Dendritic cell treated with granulocyte-macrophage colony-stimulating factor and Interleukin-4, amounts not matched to agents 40 ng/mL and 50 ng/mL, for 4 days (primary cell): ENCODE results near the gene AIM2.

Source experiments
- H3K27ac Mint-ChIP-seq: one replicate; pipeline ENCODE4 v1.8.0; 2022; ENCODE audit warnings: mild to moderate bottlenecking, mixed read lengths
- H3K27me3 Mint-ChIP-seq: one replicate; pipeline ENCODE4 v1.8.0; 2022; ENCODE audit warnings: mild to moderate bottlenecking, mixed read lengths
- H3K36me3 Mint-ChIP-seq: one replicate; pipeline ENCODE4 v1.8.0; 2022; ENCODE audit warnings: low read depth, mixed read lengths
- H3K4me1 Mint-ChIP-seq: one replicate; pipeline ENCODE4 v1.8.0; 2022; ENCODE audit warnings: low read depth, mixed read lengths
- H3K4me3 Mint-ChIP-seq: one replicate; pipeline ENCODE4 v1.8.0; 2022; ENCODE audit warnings: mild to moderate bottlenecking, moderate library complexity, mixed read lengths
- H3K9me3 Mint-ChIP-seq: one replicate; pipeline ENCODE4 v1.8.0; 2022; ENCODE audit warnings: mixed read lengths
- intact Hi-C: fragments of 100-400 bp; cut with micrococcal nuclease; formaldehyde crosslinking; loops from one replicate; pipeline ENCODE4 v1.15.0; 2022

The AIM2 gene

DNA sequence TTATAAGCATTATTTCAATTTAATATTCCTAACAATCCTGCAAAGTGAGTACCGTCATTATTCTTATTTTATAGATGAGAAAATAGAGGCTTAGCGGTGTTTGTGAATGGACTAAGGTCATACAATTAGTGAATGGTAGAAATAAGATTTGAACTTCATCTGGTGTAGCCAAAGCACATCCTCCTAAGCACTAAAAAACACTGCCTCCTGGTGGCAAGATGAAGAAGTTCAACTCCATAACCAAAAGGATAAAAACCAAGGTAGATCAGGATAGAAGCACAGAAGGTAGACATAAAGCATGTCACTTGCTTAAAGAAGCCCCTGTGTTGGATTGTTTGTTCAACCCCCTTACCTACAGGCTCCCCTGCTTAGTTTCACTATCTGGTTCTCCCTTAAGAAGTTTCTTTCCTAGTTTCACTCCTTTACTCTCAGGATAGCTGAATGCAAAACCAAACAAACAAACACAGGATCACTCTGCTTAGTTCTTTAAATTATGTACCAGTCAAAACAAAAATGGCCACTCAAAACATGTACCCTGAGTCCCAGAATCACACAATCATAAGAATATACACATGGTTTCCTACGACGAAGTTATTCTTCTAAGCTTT, 12.7 kb upstream of the AIM2 start:
- Mint-ChIP-seq H3K4me3 (no peak overlapping the region), H3K27me3 (no peaks in the 10 kb centered on the region)

DNA sequence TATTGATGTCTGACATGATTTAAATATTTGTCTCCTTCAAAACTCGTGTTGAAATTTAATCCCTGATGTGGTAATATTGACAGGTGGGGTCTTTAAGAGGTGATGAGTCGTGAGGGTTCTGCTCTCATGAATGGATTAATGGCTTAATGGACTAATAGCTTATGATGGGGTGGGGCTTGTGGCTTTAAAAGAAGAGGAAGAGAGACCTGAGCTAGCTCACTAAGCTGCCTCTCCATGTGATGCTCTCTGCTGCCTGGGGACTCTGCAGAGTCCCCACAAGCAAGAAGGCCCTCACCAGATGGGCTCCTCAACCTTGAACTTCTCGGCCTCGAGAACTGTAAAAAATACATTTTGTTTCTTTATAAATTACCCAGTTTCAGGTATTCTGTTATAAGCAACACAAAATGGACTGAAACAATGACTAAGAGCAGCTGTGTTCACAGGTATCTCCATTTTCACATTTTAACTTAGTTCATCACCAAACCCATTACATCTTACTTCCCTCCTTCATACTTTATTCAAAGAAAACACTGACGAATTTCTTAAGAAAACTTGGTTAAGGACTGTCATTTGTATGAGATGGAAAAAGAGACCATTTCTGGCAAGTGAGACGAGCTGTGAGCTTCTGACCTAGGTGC, 12.1 kb upstream of the AIM2 start:
- H3K9me3 Mint-ChIP-seq = no peaks in the 10 kb centered on the region
- H3K27ac Mint-ChIP-seq = no peak overlapping the region
- no peaks in the 10 kb centered on the region for H3K36me3 Mint-ChIP-seq
- H3K27me3 Mint-ChIP-seq = no peaks in the 10 kb centered on the region
- intact Hi-C loops = no loop called here
- no peak overlapping the region for H3K4me3 Mint-ChIP-seq
- H3K4me1 Mint-ChIP-seq = peaks cover 37% of the 10 kb centered on the region

More for the DNA sequence above, 12.7 kb upstream of the AIM2 start:
- Mint-ChIP-seq H3K27ac (no peak overlapping the region), H3K4me1 (peaks cover 37% of the 10 kb centered on the region), H3K36me3 (no peaks in the 10 kb centered on the region), H3K9me3 (no peaks in the 10 kb centered on the region)
- intact Hi-C loops = no loop called here

DNA sequence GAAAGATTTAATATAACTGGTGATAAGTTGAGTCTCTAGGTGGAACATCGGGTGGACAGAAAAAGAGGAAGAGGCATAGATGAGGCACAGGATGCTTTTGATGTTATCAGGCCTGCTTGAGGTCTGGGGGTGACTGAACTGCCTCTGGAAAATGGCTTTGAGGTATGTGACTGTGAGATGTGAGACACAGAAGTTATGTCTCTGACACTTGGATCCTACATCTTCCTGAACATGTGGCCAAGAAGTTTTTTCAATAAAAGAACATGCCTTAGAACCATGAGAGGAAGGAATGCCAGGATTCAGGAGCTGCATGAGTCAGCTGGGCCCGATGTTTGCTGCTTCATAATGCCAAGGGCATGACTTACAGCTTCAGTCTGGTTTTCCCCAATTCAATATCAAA, 11.5 kb upstream of the AIM2 start:
- Mint-ChIP-seq H3K4me1 (peaks cover 38% of the 10 kb centered on the region), H3K9me3 (no peaks in the 10 kb centered on the region), H3K27me3 (no peaks in the 10 kb centered on the region), H3K36me3 (no peaks in the 10 kb centered on the region), H3K4me3 (no peak overlapping the region), H3K27ac (no peak overlapping the region)
- intact Hi-C loops = no loop called here

DNA sequence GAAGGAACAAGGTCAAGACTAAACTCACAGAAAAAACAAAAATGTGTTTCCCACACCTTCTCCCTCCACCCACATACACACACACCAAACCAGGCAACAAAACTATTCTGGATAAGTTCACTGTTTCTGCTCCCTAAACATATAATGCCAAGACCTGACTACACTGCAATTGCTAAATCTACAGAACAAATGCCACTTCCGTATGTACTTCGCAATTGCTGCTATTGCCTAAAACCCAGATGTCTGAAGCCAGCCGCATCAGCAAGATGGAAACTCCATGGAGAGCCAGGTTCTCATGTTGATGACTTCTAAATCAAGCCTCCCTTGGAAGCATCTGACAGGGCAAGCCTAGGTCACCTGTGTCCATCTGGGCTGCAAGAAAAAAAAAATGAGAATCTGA, 8.3 kb upstream of the AIM2 start:
- H3K4me1 Mint-ChIP-seq = peaks cover 24% of the 10 kb centered on the region

DNA sequence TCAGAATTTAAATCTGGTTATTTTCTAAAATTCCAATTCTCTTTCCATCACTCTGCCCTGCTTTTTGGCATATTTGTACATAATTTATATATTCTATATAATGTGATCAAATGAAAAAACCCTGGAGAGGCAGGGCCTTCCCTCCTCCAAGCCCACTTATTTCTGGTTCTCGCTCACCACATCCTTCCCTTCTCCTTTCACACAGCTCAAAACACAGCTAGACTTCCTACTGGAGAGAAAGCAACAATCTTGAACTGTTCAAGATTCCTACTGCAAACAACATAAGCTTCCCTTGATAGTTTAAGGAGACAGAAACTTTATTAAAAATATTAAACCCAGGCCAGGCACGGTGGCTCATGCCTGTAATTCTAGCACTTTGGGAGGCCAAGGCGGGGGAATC, 7.6 kb upstream of the AIM2 start:
- no peaks in the 10 kb centered on the region for H3K27me3 Mint-ChIP-seq
- H3K36me3 Mint-ChIP-seq = no peaks in the 10 kb centered on the region
- intact Hi-C loops = no loop called here
- H3K4me3 Mint-ChIP-seq = no peak overlapping the region
- no peaks in the 10 kb centered on the region for H3K9me3 Mint-ChIP-seq
- no peak overlapping the region for H3K27ac Mint-ChIP-seq
- peaks cover 24% of the 10 kb centered on the region for H3K4me1 Mint-ChIP-seq

More for the DNA sequence above, 8.3 kb upstream of the AIM2 start:
- Mint-ChIP-seq H3K9me3 (no peaks in the 10 kb centered on the region), H3K4me3 (no peak overlapping the region), H3K27me3 (no peaks in the 10 kb centered on the region), H3K36me3 (no peaks in the 10 kb centered on the region), H3K27ac (no peak overlapping the region)
- intact Hi-C loops = no loop called here

DNA sequence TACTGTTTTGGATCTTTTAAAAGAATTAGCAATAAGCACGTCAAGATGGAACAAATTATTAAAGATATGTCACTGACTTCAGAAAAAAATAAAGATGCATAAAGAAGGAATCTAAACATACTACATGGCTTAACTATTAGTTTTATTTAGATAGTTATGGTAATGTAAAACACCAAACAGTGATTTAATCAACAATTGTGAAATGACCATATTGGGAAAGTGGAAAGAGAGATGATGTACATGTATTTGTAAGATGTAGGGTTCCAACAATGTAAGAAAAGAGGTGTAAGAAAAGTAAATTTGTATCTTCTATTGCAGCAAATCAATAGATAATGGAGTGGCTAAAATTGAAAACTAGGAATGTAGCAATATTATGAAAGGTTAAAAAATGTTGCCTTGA, 6.4 kb upstream of the AIM2 start:
- H3K27ac Mint-ChIP-seq = no peak overlapping the region
- intact Hi-C loops = no loop called here
- H3K4me3 Mint-ChIP-seq = no peak overlapping the region
- no peaks in the 10 kb centered on the region for H3K9me3 Mint-ChIP-seq
- H3K4me1 Mint-ChIP-seq = peaks cover 21% of the 10 kb centered on the region
- no peaks in the 10 kb centered on the region for H3K27me3 Mint-ChIP-seq
- H3K36me3 Mint-ChIP-seq = no peaks in the 10 kb centered on the region

DNA sequence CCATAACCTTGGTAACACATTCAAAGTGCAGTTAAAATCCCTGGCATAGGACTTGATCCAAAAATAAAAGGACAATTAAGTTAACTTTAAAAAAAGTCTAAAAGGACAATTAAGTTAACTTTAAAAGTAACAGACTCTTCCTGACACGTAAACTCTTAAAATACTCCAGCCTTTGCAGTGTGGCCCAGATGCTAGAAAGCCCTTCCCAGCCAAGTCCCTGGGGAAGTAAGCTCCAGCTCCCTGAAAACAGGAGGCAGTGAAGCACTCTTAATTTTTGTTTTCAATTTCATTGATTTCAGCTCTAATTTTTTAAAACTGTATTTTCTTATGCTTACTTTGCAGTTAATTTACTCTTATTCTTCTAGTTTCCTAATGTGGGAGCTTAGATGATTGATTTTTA, 5.1 kb upstream of the AIM2 start:
- no peak overlapping the region for H3K4me3 Mint-ChIP-seq
- no peaks in the 10 kb centered on the region for H3K27me3 Mint-ChIP-seq
- H3K36me3 Mint-ChIP-seq = no peaks in the 10 kb centered on the region
- intact Hi-C loops = no loop called here
- peaks cover 29% of the 10 kb centered on the region for H3K4me1 Mint-ChIP-seq
- no peaks in the 10 kb centered on the region for H3K9me3 Mint-ChIP-seq
- H3K27ac Mint-ChIP-seq = no peak overlapping the region

DNA sequence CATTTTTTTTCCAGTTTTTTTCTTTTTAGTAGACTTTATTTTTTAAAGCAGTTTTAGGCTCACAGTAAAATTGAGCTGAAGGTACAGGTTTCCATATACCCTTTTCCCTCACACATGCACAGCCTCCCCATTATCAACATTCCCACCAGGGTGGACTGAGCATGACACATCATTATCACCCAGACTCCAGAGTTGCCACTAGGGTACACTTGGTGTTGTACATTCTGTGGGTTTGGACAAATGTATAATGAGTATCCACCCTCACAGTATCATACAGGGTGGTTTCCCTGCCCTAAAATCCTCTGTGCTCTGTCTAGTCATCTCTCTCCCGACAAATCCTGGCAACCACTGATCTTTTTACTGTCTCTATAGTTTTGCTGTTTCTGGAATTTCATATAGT, 3.0 kb upstream of the AIM2 start:
- Mint-ChIP-seq H3K9me3 (no peaks in the 10 kb centered on the region), H3K27me3 (no peaks in the 10 kb centered on the region), H3K27ac (no peak overlapping the region), H3K4me3 (no peak overlapping the region), H3K36me3 (no peaks in the 10 kb centered on the region), H3K4me1 (peaks cover 39% of the 10 kb centered on the region)
- intact Hi-C loops = loop anchor here (5.0 to 10.0 kb wide), 3 partner anchors 265 to 792 kb away; partner anchors contain the start of gene CD1C

DNA sequence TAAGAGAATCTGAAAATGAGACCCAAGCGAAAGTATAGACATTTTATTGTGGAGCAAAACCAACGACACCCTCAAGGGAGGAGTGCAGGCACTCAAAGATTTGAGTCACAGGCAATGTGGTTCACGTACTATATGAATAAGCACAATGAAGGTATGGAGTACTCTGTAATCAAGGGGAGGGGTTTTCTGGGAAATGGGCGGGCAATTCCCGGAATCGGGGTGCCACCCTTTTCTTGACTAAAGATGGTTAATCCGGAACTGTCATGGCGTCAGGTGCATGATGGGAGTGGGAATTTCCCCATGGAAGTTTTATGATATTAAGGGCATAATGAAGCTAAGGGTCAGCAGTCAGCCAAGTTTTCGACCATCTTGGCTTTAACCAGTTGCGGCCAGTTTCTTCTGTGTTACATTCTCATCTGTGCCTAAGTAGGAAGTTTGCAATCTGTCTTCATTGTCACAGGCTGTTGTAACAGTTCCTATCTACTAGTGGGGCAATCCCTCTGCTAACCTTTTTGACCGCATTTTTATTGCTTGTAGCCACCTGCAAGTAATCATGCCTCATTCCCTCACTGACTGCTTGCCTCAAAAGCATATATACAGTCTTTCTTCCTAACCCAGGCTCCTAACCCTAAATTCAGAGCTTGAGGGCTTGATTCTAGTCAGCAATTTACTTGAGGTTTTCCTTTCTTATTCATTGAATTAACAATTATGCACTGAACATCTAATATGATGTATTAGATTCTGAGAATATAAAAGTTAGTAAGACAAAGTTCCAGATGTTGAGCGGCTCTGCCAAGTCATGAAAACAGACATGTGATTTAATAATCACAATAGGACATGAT, 775 bp upstream of the AIM2 start:
- H3K4me3 Mint-ChIP-seq = peak overlapping the region; percentile 46
- intact Hi-C loops = loop anchor here (5.0 to 10.0 kb wide), 3 partner anchors 263 to 790 kb away; partner anchors contain the start of gene CD1C
- H3K4me1 Mint-ChIP-seq = peaks cover 29% of the 10 kb centered on the region
- H3K9me3 Mint-ChIP-seq = no peaks in the 10 kb centered on the region
- H3K27ac Mint-ChIP-seq = peak overlapping the region; percentile 95
- H3K36me3 Mint-ChIP-seq = no peaks in the 10 kb centered on the region
- H3K27me3 Mint-ChIP-seq = no peaks in the 10 kb centered on the region

DNA sequence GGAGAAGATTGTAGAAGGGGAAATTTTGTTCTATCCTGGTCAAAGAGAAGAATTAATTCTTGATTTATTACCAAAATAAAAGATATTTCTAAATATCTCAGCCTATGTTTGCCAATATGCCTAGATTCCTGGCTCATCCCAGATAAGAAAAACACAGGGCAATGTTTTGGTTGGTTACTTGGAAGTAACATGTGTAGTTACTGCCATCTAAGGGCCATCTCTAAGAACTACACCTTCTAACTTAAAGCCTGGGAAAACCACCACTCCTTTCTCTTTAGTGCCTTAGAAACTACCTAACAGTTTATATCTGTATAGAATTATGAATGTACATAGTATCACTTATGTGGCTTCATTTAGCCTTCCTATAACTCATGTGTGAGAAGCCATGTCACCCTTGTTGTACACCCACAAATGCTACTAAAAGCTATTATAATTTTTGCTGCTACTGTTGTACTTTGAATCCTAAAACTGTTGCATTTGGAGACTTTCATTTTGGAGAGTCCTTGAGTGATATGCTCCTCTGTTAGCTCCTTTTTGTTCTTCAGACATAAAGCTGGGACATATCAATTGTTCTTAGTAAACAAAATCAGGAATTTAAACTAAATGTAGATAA, 4.5 kb downstream of the AIM2 start:
- H3K36me3 Mint-ChIP-seq = no peaks in the 10 kb centered on the region
- H3K27ac Mint-ChIP-seq = no peak overlapping the region
- peaks cover 47% of the 10 kb centered on the region for H3K4me1 Mint-ChIP-seq
- H3K9me3 Mint-ChIP-seq = no peaks in the 10 kb centered on the region
- H3K27me3 Mint-ChIP-seq = no peaks in the 10 kb centered on the region
- intact Hi-C loops = loop anchor here (5.0 to 10.0 kb wide), 3 partner anchors 75 to 417 kb away; no protein-coding TSS in a partner anchor
- no peak overlapping the region for H3K4me3 Mint-ChIP-seq

DNA sequence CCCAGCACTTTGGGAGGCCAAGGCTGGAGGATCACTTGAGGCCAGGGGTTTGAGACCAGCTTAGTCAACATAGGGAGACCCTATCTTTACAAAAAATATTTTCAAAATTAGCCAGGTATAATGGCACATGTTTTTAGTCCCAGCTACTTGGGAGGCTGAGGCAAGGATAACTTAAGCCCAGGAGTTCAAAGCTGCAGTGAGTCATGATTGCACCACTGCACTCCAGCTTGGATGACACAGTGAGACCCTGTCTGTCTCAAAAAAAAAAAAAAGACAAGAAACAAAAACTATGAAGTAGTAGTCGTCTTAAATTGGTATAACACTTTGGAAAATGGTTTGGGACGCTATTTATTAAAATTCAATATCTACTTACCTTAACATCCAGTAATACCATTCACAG, 7.7 kb downstream of the AIM2 start:
- intact Hi-C loops = loop anchor here (1.0 to 5.0 kb wide), 2 partner anchors 52 to 563 kb away; no protein-coding TSS in a partner anchor
- no peaks in the 10 kb centered on the region for H3K9me3 Mint-ChIP-seq
- no peaks in the 10 kb centered on the region for H3K27me3 Mint-ChIP-seq
- H3K4me3 Mint-ChIP-seq = no peak overlapping the region
- H3K36me3 Mint-ChIP-seq = no peaks in the 10 kb centered on the region
- H3K4me1 Mint-ChIP-seq = peaks cover 43% of the 10 kb centered on the region
- peak overlapping the region; percentile 91 for H3K27ac Mint-ChIP-seq

DNA sequence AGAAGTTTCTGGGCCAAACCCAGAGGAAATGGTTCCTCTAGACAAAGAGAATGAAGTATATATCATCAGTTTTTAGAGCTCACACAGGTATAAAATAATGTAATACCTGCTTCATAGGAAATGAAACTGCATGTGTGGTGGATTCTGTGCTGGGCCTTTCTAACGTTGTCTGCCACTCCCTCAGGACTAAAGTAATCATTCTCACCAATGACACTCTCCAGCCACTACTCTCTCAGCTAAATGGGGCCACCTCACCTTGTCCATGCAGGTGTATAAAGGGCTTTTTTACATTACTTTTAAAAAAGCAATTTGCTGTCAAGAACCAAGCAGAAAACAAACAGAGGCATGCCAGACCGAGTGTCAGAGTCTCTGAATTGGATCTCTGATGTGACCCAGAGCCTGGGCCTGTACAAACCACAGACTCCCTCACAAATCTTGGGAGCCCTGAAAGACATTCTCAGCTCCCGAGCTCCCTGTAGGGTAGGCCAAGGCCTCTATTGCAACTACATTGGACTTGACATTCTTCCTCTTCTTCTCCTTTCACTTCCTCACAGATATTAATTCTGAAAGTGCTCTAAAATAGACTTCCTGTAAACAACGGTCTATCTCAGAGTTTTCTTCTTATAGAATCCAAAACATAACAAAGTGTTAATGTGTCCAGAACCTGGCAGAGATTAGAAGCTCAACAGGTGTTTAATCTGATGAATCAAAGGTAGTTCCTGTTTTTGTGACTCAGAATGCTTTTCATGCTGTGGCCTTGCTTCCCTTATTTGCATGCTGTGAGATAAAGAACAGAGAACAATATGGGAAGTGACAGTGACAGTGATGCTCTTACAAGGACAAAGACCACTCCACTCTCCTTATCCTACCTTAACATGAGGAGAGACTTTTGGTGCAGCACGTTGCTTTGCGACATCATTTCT, 8.6 kb downstream of the AIM2 start:
- peak overlapping the region; percentile 91 for H3K27ac Mint-ChIP-seq
- H3K4me3 Mint-ChIP-seq = peak overlapping the region; percentile 32
- no peaks in the 10 kb centered on the region for H3K27me3 Mint-ChIP-seq
- intact Hi-C loops = loop anchor here (1.0 to 5.0 kb wide), 2 partner anchors 51 to 562 kb away; no protein-coding TSS in a partner anchor
- no peaks in the 10 kb centered on the region for H3K9me3 Mint-ChIP-seq
- H3K36me3 Mint-ChIP-seq = no peaks in the 10 kb centered on the region
- peaks cover 43% of the 10 kb centered on the region for H3K4me1 Mint-ChIP-seq

DNA sequence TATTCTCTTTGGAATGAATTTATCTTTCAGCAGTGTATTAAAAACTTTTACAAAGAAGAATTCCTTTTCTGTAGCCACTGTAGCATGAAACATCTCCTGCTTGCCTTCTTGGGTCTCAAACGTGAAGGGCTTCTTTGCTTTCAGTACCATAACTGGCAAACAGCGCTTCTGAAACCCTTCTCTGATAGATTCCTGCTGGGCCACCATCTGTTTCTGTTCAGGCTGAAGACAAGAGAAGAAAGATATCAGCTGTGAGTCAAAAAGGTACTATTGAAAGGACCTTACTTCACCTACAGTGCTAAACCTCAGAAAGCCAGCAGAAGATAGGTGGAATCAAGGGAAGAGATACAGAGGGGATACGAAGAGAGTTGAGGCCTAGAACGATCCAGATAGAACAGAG, 10.5 kb downstream of the AIM2 start:
- Mint-ChIP-seq H3K27me3 (no peaks in the 10 kb centered on the region), H3K4me3 (no peak overlapping the region), H3K9me3 (no peaks in the 10 kb centered on the region), H3K27ac (peak overlapping the region; percentile 55), H3K36me3 (no peaks in the 10 kb centered on the region), H3K4me1 (peaks cover 42% of the 10 kb centered on the region)
- intact Hi-C loops = loop anchor here (5.0 kb wide), 1 partner anchor 49 kb away; no protein-coding TSS in a partner anchor
